IMR-90 (cell line): ENCODE measurements around the gene NKD1. TPM values are rescaled to one million over a fixed set of nuclear protein-coding genes. Genes with fewer than 3 reads are reported as not detected.

Experiments used
- ATAC-seq: fragments of 200-7000 bp; cut with Tn5 transposase; 2 replicates; pipeline ENCODE4 v1.9.1; 2020; ENCODE audit warnings: low read depth, mild to moderate bottlenecking, moderate library complexity
- BruUV-seq: library from RNA; stranded (reverse); fragments of 400-500 nt; replicated peaks from 2 replicates; lab custom pipeline; 2021; lab: Mats Ljungman, UMichigan
- CTCF ChIA-PET: fragments of 300-600 bp; formaldehyde crosslinking; extraction: SDS; loops from one replicate; lab custom pipeline; 2021; ENCODE audit warnings: antibody characterized with exemption; lab: Yijun Ruan, JAX
- POLR2A ChIA-PET: fragments of 300-600 bp; sonication (Branson Sonifier 250); formaldehyde crosslinking; loops from one replicate; lab custom pipeline; 2022; ENCODE audit warnings: antibody characterized with exemption; ENCODE audit not compliant: unreplicated experiment; lab: Charles Lee
- DNase-seq: peaks from one replicate; pipeline ENCODE4 v3.0.0; 2013
- H2AFZ ChIP-seq: replicated peaks from 2 replicates; pipeline ENCODE3; 2013; ENCODE audit warnings: low read length, mild to moderate bottlenecking; ENCODE audit not compliant: poor library complexity
- H2AK5ac ChIP-seq: 2 replicates; pipeline ENCODE4 v1.6.1; 2013; ENCODE audit warnings: low read depth, low read length, inconsistent platforms
- H2AK9ac ChIP-seq: replicated peaks from 2 replicates; pipeline ENCODE3; 2013; ENCODE audit warnings: mild to moderate bottlenecking, low read depth, low read length, moderate library complexity; ENCODE audit not compliant: poor library complexity
- H2BK120ac ChIP-seq: 2 replicates; pipeline ENCODE4 v1.6.1; 2013; ENCODE audit warnings: low read depth, low read length, inconsistent platforms
- H2BK15ac ChIP-seq: 3 replicates; pipeline ENCODE4 v1.6.1; 2013; ENCODE audit warnings: low read depth, low read length, inconsistent platforms
- H2BK20ac ChIP-seq: 2 replicates; pipeline ENCODE4 v1.6.1; 2013; ENCODE audit warnings: low read depth, mild to moderate bottlenecking, inconsistent platforms, low read length, moderate library complexity
- H2BK5ac ChIP-seq: 2 replicates; pipeline ENCODE4 v1.6.1; 2013; ENCODE audit warnings: mild to moderate bottlenecking, low read depth, low read length, inconsistent platforms; ENCODE audit not compliant: poor library complexity, severe bottlenecking
- H3K14ac ChIP-seq: replicated peaks from 2 replicates; pipeline ENCODE4 v1.6.1; 2013; ENCODE audit warnings: low read depth, low read length, inconsistent platforms
- H3K18ac ChIP-seq: 2 replicates; pipeline ENCODE4 v1.6.1; 2013; ENCODE audit warnings: low read depth, low read length, control low read depth
- H3K23ac ChIP-seq: 2 replicates; pipeline ENCODE4 v1.6.1; 2013; ENCODE audit warnings: low read depth, low read length, inconsistent platforms
- H3K27ac ChIP-seq: 2 replicates; pipeline ENCODE4 v1.5.1; 2013; ENCODE audit warnings: mild to moderate bottlenecking, control low read depth, low read length; ENCODE audit not compliant: insufficient read depth
- H3K27me3 ChIP-seq: 2 replicates; pipeline ENCODE4 v1.6.1; 2013; ENCODE audit warnings: low read length; ENCODE audit not compliant: control insufficient read depth, insufficient read depth
- H3K36me3 ChIP-seq: 2 replicates; pipeline ENCODE4 v1.6.1; 2013; ENCODE audit warnings: low read length, mixed read lengths; ENCODE audit not compliant: control insufficient read depth, insufficient read depth
- H3K4ac ChIP-seq: 2 replicates; pipeline ENCODE4 v1.6.1; 2013; ENCODE audit warnings: low read depth, low read length, inconsistent platforms
- H3K4me1 ChIP-seq: 2 replicates; pipeline ENCODE4 v1.6.1; 2013; ENCODE audit warnings: low read length, mixed read lengths; ENCODE audit not compliant: control insufficient read depth, insufficient read depth
- H3K4me2 ChIP-seq: 2 replicates; pipeline ENCODE4 v1.6.1; 2013; ENCODE audit warnings: low read depth, mild to moderate bottlenecking, control low read depth, low read length, moderate library complexity
- H3K4me3 ChIP-seq: 2 replicates; pipeline ENCODE4 v1.5.1; 2013; ENCODE audit warnings: low read depth, mild to moderate bottlenecking, control low read depth, low read length, moderate library complexity; ENCODE audit not compliant: insufficient read depth
- H3K56ac ChIP-seq: 2 replicates; pipeline ENCODE4 v1.6.1; 2013; ENCODE audit warnings: low read length, inconsistent platforms; ENCODE audit not compliant: insufficient read depth; ENCODE audit errors: extremely low read depth
- H3K79me1 ChIP-seq, 2 experiments: 2 replicates each; pipeline ENCODE4 v1.6.1; 2013; ENCODE audit warnings: low read length in 2 of 2, inconsistent platforms in 1 of 2, low read depth in 1 of 2
- H3K9ac ChIP-seq: 2 replicates; pipeline ENCODE4 v1.6.1; 2013; ENCODE audit warnings: low read depth, low read length, control low read depth
- H3K9me1 ChIP-seq: 2 replicates; pipeline ENCODE4 v1.6.1; 2013; ENCODE audit warnings: low read length, inconsistent platforms; ENCODE audit not compliant: insufficient read depth
- H3K9me3 ChIP-seq: 2 replicates; pipeline ENCODE4 v1.6.1; 2013; ENCODE audit warnings: low read length; ENCODE audit not compliant: control insufficient read depth, insufficient read depth
- H4K20me1 ChIP-seq: 2 replicates; pipeline ENCODE4 v1.6.1; 2013; ENCODE audit warnings: low read length, inconsistent platforms; ENCODE audit not compliant: insufficient read depth
- H4K5ac ChIP-seq: 2 replicates; pipeline ENCODE4 v1.6.1; 2013; ENCODE audit warnings: mild to moderate bottlenecking, low read depth, low read length, control low read depth
- H4K8ac ChIP-seq, 2 experiments: 2 replicates each; pipeline ENCODE4 v1.6.1; 2013; ENCODE audit warnings: low read depth in 2 of 2, low read length in 2 of 2, control low read depth in 1 of 2, inconsistent platforms in 1 of 2
- H4K91ac ChIP-seq: 2 replicates; pipeline ENCODE4 v1.6.1; 2013; ENCODE audit warnings: low read depth, low read length, inconsistent platforms; ENCODE audit not compliant: insufficient read depth
- CEBPB ChIP-seq: IDR thresholded peaks from 2 replicates; pipeline ENCODE4 v1.6.1; 2012; ENCODE audit warnings: low read depth, low read length, improper control_type of control experiment
- CHD1 ChIP-seq: IDR thresholded peaks from 2 replicates; pipeline ENCODE4 v1.6.1; 2012; ENCODE audit warnings: low read depth, low read length, improper control_type of control experiment
- ELK1 ChIP-seq: fragments of 150-350 bp; IDR thresholded peaks from 2 replicates; pipeline ENCODE4 v1.6.1; 2016; ENCODE audit warnings: low read depth, mild to moderate bottlenecking, low read length, moderate library complexity, borderline replicate concordance
- FOS ChIP-seq: fragments of 150-350 bp; IDR thresholded peaks from 2 replicates; pipeline ENCODE4 v1.6.1; 2016; ENCODE audit warnings: low read depth, low read length
- MAFK ChIP-seq: IDR thresholded peaks from 2 replicates; pipeline ENCODE4 v1.6.1; 2012; ENCODE audit warnings: low read depth, low read length, improper control_type of control experiment
- MAZ ChIP-seq: IDR thresholded peaks from 2 replicates; pipeline ENCODE4 v1.6.1; 2012; ENCODE audit warnings: low read depth, mild to moderate bottlenecking, low read length, improper control_type of control experiment, moderate library complexity, borderline replicate concordance
- MXI1 ChIP-seq: IDR thresholded peaks from 2 replicates; pipeline ENCODE4 v1.6.1; 2012; ENCODE audit warnings: low read depth, mild to moderate bottlenecking, low read length, moderate library complexity, borderline replicate concordance
- NFE2L2 ChIP-seq: fragments of 150-350 bp; IDR thresholded peaks from 2 replicates; pipeline ENCODE4 v1.6.1; 2016; ENCODE audit warnings: low read depth, mild to moderate bottlenecking, low read length
- POLR2A ChIP-seq: IDR thresholded peaks from 2 replicates; pipeline ENCODE4 v1.6.1; 2012; ENCODE audit warnings: mild to moderate bottlenecking, low read depth, low read length
- RAD21 ChIP-seq: IDR thresholded peaks from 2 replicates; pipeline ENCODE4 v1.6.1; 2012; ENCODE audit warnings: low read length, improper control_type of control experiment
- RCOR1 ChIP-seq: IDR thresholded peaks from 2 replicates; pipeline ENCODE4 v1.6.1; 2012; ENCODE audit warnings: mild to moderate bottlenecking, low read length, improper control_type of control experiment; ENCODE audit not compliant: insufficient replicate concordance
- RFX5 ChIP-seq: IDR thresholded peaks from 2 replicates; pipeline ENCODE4 v1.8.0; 2012; ENCODE audit warnings: low read depth, mild to moderate bottlenecking, low read length, moderate library complexity
- SMC3 ChIP-seq: fragments of 150-350 bp; IDR thresholded peaks from 2 replicates; pipeline ENCODE4 v1.6.1; 2016; ENCODE audit warnings: low read depth, mild to moderate bottlenecking, antibody characterized with exemption, low read length, moderate library complexity
- USF2 ChIP-seq: fragments of 150-350 bp; IDR thresholded peaks from 2 replicates; pipeline ENCODE4 v1.6.1; 2017; ENCODE audit warnings: mild to moderate bottlenecking, antibody characterized with exemption, low read length, low read depth
- WGBS, 2 experiments: methylation state at CpG; one replicate each; pipeline versions ENCODE4 v1.1.5 to v1.1.7; 2013; ENCODE audit warnings: missing lambda C conversion rate in 2 of 2; ENCODE audit not compliant: insufficient read length in 1 of 2; ENCODE audit errors: extremely low coverage in 2 of 2; 5-methylcytosine and 5-hydroxymethylcytosine counted together
- dilution Hi-C: fragments of 300-500 bp; cut with HindIII; formaldehyde crosslinking; loops from one replicate; pipeline ENCODE4 v1.14.3; 2018; ENCODE audit warnings: low sequenced_read_pairs; ENCODE audit not compliant: unreplicated experiment
- in situ Hi-C: fragments of 300-500 bp; cut with MboI; formaldehyde crosslinking; loops from 3 replicates; pipeline ENCODE4 v1.14.3; 2019; ENCODE audit warnings: low sequenced_read_pairs, inconsistent platforms, mixed read lengths
- intact Hi-C: fragments of 100-400 bp; cut with micrococcal nuclease; formaldehyde crosslinking; loops from 2 replicates; pipeline ENCODE4 v1.10.0; 2022
- polyA plus RNA-seq, 3 experiments: library from polyadenylated mRNA; depleted of rRNA; stranded (reverse); fragments of >200 nt; gene quantifications; 2 replicates each; pipeline ENCODE4 v1.2.3, GENCODE V29; 2012; ENCODE audit warnings: low replicate concordance in 1 of 3
- total RNA-seq: library from RNA; depleted of rRNA; stranded (reverse); fragments of >200 nt; gene quantifications from 2 replicates; pipeline ENCODE4 v1.2.3, GENCODE V29; 2012
- TF ChIP-seq, protein P1 (sequence below): conservative IDR thresholded peaks from 2 replicates; pipeline ENCODE4 v1.5.1; 2012; ENCODE audit warnings: mild to moderate bottlenecking, low read depth, low read length, improper control_type of control experiment

Gene NKD1
- total and polyA plus RNA-seq, 2 of the 4 experiments (the other 2 are of a cell fraction) = not detected

DNA sequence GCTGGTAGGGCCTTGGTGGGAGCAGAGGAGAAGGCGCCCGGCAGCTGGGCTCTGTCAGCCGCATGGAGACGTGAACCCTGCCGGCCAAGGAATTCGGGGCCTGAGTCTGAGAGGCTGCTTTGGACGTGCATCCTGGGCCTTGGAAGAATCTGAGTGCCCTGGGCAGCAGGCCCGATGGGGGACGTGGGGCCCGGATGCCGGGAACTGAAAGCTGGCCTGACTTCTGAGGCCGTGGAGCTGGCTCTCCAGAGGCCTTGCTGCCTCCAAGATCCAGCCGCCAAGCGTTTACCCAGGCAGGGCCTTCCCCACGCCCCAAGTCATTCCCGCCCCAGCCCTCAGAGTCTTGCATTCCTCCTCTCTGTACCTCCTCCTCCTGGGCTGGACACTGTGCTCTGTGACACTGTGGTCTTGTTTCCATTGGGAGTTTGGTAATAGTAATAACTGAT is 37.2 kb downstream of the NKD1 start:
- H2BK20ac ChIP-seq = no peak overlapping the region
- TF ChIP-seq POLR2A (no peak), USF2 (no peak), MAFK (no peak), RAD21 (no peak), CEBPB (no peak), RCOR1 (no peak), MXI1 (no peak), CHD1 (no peak), FOS (no peak), NFE2L2 (no peak), RFX5 (no peak), MAZ (no peak), ELK1 (no peak), SMC3 (no peak)
- TF ChIP-seq, protein P1, sequence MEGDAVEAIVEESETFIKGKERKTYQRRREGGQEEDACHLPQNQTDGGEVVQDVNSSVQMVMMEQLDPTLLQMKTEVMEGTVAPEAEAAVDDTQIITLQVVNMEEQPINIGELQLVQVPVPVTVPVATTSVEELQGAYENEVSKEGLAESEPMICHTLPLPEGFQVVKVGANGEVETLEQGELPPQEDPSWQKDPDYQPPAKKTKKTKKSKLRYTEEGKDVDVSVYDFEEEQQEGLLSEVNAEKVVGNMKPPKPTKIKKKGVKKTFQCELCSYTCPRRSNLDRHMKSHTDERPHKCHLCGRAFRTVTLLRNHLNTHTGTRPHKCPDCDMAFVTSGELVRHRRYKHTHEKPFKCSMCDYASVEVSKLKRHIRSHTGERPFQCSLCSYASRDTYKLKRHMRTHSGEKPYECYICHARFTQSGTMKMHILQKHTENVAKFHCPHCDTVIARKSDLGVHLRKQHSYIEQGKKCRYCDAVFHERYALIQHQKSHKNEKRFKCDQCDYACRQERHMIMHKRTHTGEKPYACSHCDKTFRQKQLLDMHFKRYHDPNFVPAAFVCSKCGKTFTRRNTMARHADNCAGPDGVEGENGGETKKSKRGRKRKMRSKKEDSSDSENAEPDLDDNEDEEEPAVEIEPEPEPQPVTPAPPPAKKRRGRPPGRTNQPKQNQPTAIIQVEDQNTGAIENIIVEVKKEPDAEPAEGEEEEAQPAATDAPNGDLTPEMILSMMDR = no peak
- no peak overlapping the region for H2AK5ac ChIP-seq
- H2BK15ac ChIP-seq = no peak overlapping the region
- DNase-seq (no peak), ATAC-seq (peak; percentile 51)
- CTCF ChIA-PET = no interaction called here
- no peak overlapping the region for H2AK9ac ChIP-seq
- no peaks in the 10 kb centered on the region for H3K36me3 ChIP-seq
- peak overlapping the region; percentile 17 for H2AFZ ChIP-seq
- H3K14ac ChIP-seq = no peak overlapping the region
- H3K9me1 ChIP-seq = no peaks in the 10 kb centered on the region
- POLR2A ChIA-PET = no interaction called here
- H4K91ac ChIP-seq = no peak overlapping the region
- in situ Hi-C loops (no loop called here), dilution Hi-C loops (no loop called here), intact Hi-C loops (no loop called here)
- H3K56ac ChIP-seq = no peak overlapping the region
- BruUV-seq = no TSS peak
- H3K27ac ChIP-seq = no peak overlapping the region
- no peak overlapping the region for H3K4ac ChIP-seq
- H3K4me2 ChIP-seq = no peak overlapping the region
- no peaks in the 10 kb centered on the region for H3K4me1 ChIP-seq
- H3K79me1 ChIP-seq = no peaks in the 10 kb centered on the region
- no peak overlapping the region for H3K23ac ChIP-seq
- 7% methylated on average over 6 of the region's 16 CpGs; no CpG with 5 or more reads in 1 of the 2 experiments for WGBS, 2 experiments
- H4K20me1 ChIP-seq = no peaks in the 10 kb centered on the region
- H4K5ac ChIP-seq = no peak overlapping the region
- H3K27me3 ChIP-seq = peaks cover 6% of the 10 kb centered on the region
- no peak overlapping the region for H3K9ac ChIP-seq
- H2BK120ac ChIP-seq = no peak overlapping the region
- H3K4me3 ChIP-seq = no peak overlapping the region
- H3K9me3 ChIP-seq = no peaks in the 10 kb centered on the region
- no peak overlapping the region for H3K18ac ChIP-seq
- no peak overlapping the region for H4K8ac ChIP-seq
- no peak overlapping the region for H2BK5ac ChIP-seq
